ENCODE data around the gene IQGAP1. TPM values are rescaled to one million over a fixed set of nuclear protein-coding genes. Genes with fewer than 3 reads are reported as not detected.

The IQGAP1 gene
- polyA plus RNA-seq, 2 of the 4 experiments (the other 2 are of a cell fraction): 100 to 168 TPM

GRCh38 chr15:90396321-90396720, 8.3 kb downstream of the IQGAP1 start (continued):
- no peak for TF ChIP-seq FOSB (CRISPR knock-in tag; IDR thresholded peaks at IDR 0.05)
- TF ChIP-seq NR3C1 (IDR thresholded peaks at IDR 0.05): no peak
- no peak for TF ChIP-seq POLR2A (IDR thresholded peaks at IDR 0.05; ENCODE audit: low read length)
- no peak for TF ChIP-seq POLR2AphosphoS2 (conservative IDR thresholded peaks at IDR 0.05; ENCODE audit: low read length)
- TF ChIP-seq ELK1 (IDR thresholded peaks at IDR 0.05; ENCODE audit: low read depth, low read length): no peak
- TF ChIP-seq BHLHE40 (IDR thresholded peaks at IDR 0.05; ENCODE audit: low read depth, low read length): no peak

GRCh38 chr15:90400005-90400758, 12.1 kb downstream of the IQGAP1 start:
- no peaks in the 10 kb centered on the region for H3K9me3 ChIP-seq
- H3K4me1 ChIP-seq: peaks cover 59% of the 10 kb centered on the region
- WGBS (ENCODE audit: missing lambda C conversion rate): 45% methylated on average over 7 of the region's 7 CpGs
- H3K27ac ChIP-seq: peak overlapping the region; percentile 76 to 84
- FAIRE-seq (no peak), ATAC-seq (peak; percentile 52 to 55; a peak in 4 of 6 replicates), DNase-seq (ENCODE audit: low read depth in 1 of 2, low spot score in 1 of 2) (no peak)
- CTCF ChIA-PET: interaction anchor here (0.6 to 4.0 kb wide), 8 partner anchors 12 to 176 kb away, joined by 3 to 22 read pairs (median 6); partner anchors contain the start of gene IQGAP1
- H3K4me3 ChIP-seq: peak overlapping the region; percentile 25; the same call in 2 of the 3 replicates
- H3K4me2 ChIP-seq: peak overlapping the region; percentile 86
- no peak for TF ChIP-seq HES2 (IDR thresholded peaks at IDR 0.05)
- TF ChIP-seq FOSB (CRISPR knock-in tag; IDR thresholded peaks at IDR 0.05): 0 out of 2 replicates have a peak, but pooled peaks have one; percentile 73
- TF ChIP-seq HOXA7 (CRISPR knock-in tag; IDR thresholded peaks at IDR 0.05): 0 out of 2 replicates have a peak, but pooled peaks have one; percentile 30
- POLR2A ChIA-PET: interaction anchor here (0.5 to 5.6 kb wide), 2 partner anchors 12 to 49 kb away, joined by 3 to 52 read pairs; partner anchors contain the start of gene IQGAP1

GRCh38 chr15:90400759-90401314, 12.8 kb downstream of the IQGAP1 start:
- Histone ChIP-seq H3K4me1 (peaks cover 63% of the 10 kb centered on the region), H3K27ac (peak overlapping the region; percentile 76 to 84), H3K4me2 (peak overlapping the region; percentile 86), H3K9me3 (no peaks in the 10 kb centered on the region), H3K4me3 (peak overlapping the region; percentile 25; the same call in 2 of the 3 replicates)
- ChIA-PET CTCF (interaction anchor here (0.5 to 4.0 kb wide), 11 partner anchors 12 to 82 kb away, joined by 3 to 22 read pairs (median 4); partner anchors contain the start of gene IQGAP1), POLR2A (interaction anchor here (0.5 to 5.6 kb wide), 2 partner anchors 12 to 48 kb away, joined by 3 to 52 read pairs; partner anchors contain the start of gene IQGAP1)
- FAIRE-seq: peak; percentile 99
- TF ChIP-seq HEYL (CRISPR knock-in tag; IDR thresholded peaks at IDR 0.05): no peak
- no peak for TF ChIP-seq ATOH8 (CRISPR knock-in tag; IDR thresholded peaks at IDR 0.05; ENCODE audit: low read depth)
- peak; percentile 48; the same call in 1 of the 2 replicates for TF ChIP-seq FOSL2 (IDR thresholded peaks at IDR 0.05)
- TF ChIP-seq FOSL2 (CRISPR knock-in tag; IDR thresholded peaks at IDR 0.05): peak; percentile 94
- peak in 1 of 2 experiments; percentile 52; a peak in 1 of 5 replicates for TF ChIP-seq JUN (IDR thresholded peaks at IDR 0.05)
- no peak for TF ChIP-seq EP300 (IDR thresholded peaks at IDR 0.05)
- no peak for TF ChIP-seq FOXS1 (CRISPR knock-in tag; IDR thresholded peaks at IDR 0.05)
- no peak for TF ChIP-seq HES2 (IDR thresholded peaks at IDR 0.05)
- TF ChIP-seq CHD2 (IDR thresholded peaks at IDR 0.05; ENCODE audit: low read length, partially characterized antibody): no peak
- no peak for TF ChIP-seq CHD4 (IDR thresholded peaks at IDR 0.05; ENCODE audit: borderline replicate concordance)
- no peak for TF ChIP-seq KDM5A (IDR thresholded peaks at IDR 0.05)
- TF ChIP-seq RCOR1 (IDR thresholded peaks at IDR 0.05; ENCODE audit: low read depth, low read length): no peak
- no peak for TF ChIP-seq CBX8 (IDR thresholded peaks at IDR 0.05)
- peak; percentile 39 for TF ChIP-seq MAFK (IDR thresholded peaks at IDR 0.05; ENCODE audit: partially characterized antibody)
- TF ChIP-seq CTCF (IDR thresholded peaks at IDR 0.05): no peak
- TF ChIP-seq NPAS2 (CRISPR knock-in tag; IDR thresholded peaks at IDR 0.05; ENCODE audit: borderline replicate concordance): no peak
- TF ChIP-seq CEBPB (IDR thresholded peaks at IDR 0.05): peak in 1 of 2 experiments; percentile 64; a peak in 1 of 4 replicates
- peak; percentile 45; the same call in 1 of the 2 replicates for TF ChIP-seq JUNB (IDR thresholded peaks at IDR 0.05)
- TF ChIP-seq RAD21 (conservative IDR thresholded peaks at IDR 0.05 in 1 of 2, IDR thresholded peaks at IDR 0.05 in 1 of 2): 0 out of 5 replicates have a peak, but pooled peaks of 1 of the 2 experiments have one; percentile 18
- TF ChIP-seq GATA3 (IDR thresholded peaks at IDR 0.05; ENCODE audit: borderline replicate concordance): 0 out of 2 replicates have a peak, but pooled peaks have one; percentile 5
- no peak for TF ChIP-seq ELK1 (IDR thresholded peaks at IDR 0.05; ENCODE audit: low read depth, low read length)
- no peak for TF ChIP-seq RARB (CRISPR knock-in tag; IDR thresholded peaks at IDR 0.05)
- peak; percentile 97 to 98 for ATAC-seq
- 4% methylated on average over 7 of the region's 7 CpGs for WGBS (ENCODE audit: missing lambda C conversion rate)
- peak; percentile 94 for DNase-seq (ENCODE audit: low read depth in 1 of 2, low spot score in 1 of 2)

Data from A549 (cell line).